ENCODE measurements around the gene KRTAP10-3. TPM values are rescaled to one million over a fixed set of nuclear protein-coding genes. Genes with fewer than 3 reads are reported as not detected.

Gene KRTAP10-3
- total and polyA plus RNA-seq, 9 donors = not detected

DNA sequence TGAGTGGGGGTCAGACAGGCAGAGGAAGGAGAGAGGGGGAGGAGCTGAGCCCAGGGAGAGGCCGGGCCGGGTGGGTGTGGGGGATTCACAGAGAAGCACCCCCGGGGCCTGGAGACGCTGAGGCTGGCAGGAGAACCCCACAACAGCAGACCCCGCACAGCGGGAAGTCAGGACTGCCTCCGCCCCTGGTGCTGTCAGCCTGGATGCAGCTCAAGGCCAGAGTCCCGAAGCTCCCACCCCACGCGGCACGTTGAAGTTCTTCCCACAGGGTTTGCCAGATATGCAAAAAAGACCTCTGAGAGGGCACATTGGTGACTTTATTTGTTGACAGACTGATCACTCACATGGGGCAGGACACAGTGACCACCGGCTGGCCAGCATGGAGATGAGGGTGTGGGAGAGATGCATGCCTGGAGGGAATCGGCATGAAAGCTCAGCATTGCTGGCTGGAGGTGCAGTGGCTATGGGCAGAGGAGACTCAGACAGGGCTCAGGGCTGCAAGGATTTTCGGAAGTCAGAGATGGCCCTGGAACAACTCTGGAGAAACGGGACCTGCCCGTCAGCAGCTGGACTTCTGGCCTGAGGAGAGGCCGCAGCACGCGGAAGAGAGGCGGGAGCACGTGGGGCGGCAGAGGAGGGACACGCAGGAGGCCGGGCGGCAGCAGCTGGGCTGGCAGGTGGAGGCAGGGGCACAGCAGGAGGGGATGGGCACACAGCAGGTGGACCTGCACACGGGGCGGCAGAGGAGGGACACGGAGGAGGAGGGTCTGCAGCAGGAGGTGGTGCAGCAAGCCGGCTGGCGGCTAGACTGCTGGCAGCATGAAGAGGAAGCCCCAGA is 885 bp downstream of the KRTAP10-3 start:
- Histone ChIP-seq H3K27ac (no peak overlapping the region), H3K4me1 (ENCODE audit: insufficient read depth) (no peaks in the 10 kb centered on the region), H3K4me3 (no peak overlapping the region), H3K36me3 (no peaks in the 10 kb centered on the region), H3K9me3 (no peaks in the 10 kb centered on the region), H3K27me3 (no peaks in the 10 kb centered on the region)
- TF ChIP-seq POLR2A (IDR thresholded peaks at IDR 0.05) = no peak
- TF ChIP-seq, protein P1, sequence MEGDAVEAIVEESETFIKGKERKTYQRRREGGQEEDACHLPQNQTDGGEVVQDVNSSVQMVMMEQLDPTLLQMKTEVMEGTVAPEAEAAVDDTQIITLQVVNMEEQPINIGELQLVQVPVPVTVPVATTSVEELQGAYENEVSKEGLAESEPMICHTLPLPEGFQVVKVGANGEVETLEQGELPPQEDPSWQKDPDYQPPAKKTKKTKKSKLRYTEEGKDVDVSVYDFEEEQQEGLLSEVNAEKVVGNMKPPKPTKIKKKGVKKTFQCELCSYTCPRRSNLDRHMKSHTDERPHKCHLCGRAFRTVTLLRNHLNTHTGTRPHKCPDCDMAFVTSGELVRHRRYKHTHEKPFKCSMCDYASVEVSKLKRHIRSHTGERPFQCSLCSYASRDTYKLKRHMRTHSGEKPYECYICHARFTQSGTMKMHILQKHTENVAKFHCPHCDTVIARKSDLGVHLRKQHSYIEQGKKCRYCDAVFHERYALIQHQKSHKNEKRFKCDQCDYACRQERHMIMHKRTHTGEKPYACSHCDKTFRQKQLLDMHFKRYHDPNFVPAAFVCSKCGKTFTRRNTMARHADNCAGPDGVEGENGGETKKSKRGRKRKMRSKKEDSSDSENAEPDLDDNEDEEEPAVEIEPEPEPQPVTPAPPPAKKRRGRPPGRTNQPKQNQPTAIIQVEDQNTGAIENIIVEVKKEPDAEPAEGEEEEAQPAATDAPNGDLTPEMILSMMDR (IDR thresholded peaks at IDR 0.05) = no peak
- no peak for TF ChIP-seq EP300 (IDR thresholded peaks at IDR 0.05)
- intact Hi-C loops (cut with DNase I) = no loop called here
- no peak for DNase-seq
- WGBS, 3 donors = 13 to 28% (median 21%) methylated on average over 30 of the region's 30 CpGs

DNA sequence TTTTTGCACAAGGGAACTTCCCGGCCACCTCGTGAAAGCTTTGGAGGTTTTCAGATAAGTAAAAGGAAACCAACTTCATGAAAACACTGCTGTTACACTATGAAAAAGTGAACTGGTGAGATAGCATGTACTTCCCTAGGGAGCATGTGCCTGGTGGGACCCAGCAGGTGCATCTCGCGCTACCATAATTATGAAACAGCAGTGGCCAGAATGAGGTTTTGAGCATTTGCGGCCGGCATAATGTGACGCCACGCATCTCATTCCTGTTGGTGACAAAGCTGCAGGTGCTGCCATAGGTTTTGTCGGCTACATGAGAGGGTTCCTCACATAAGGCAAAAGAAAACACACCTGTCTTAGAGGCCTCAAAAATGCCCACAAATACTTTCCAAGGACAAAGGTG is 1.7 kb downstream of the KRTAP10-3 start:
- DNase-seq = no peak
- Histone ChIP-seq H3K27me3 (no peaks in the 10 kb centered on the region), H3K4me1 (ENCODE audit: insufficient read depth) (no peaks in the 10 kb centered on the region), H3K9me3 (no peaks in the 10 kb centered on the region), H3K27ac (no peak overlapping the region), H3K4me3 (no peak overlapping the region), H3K36me3 (no peaks in the 10 kb centered on the region)
- 76 to 80% (median 79%) methylated on average over 9 of the region's 9 CpGs for WGBS, 3 donors
- intact Hi-C loops (cut with DNase I) = no loop called here
- TF ChIP-seq EP300 (IDR thresholded peaks at IDR 0.05) = no peak
- no peak for TF ChIP-seq POLR2A (IDR thresholded peaks at IDR 0.05)
- TF ChIP-seq, protein P1 (IDR thresholded peaks at IDR 0.05) = no peak

DNA sequence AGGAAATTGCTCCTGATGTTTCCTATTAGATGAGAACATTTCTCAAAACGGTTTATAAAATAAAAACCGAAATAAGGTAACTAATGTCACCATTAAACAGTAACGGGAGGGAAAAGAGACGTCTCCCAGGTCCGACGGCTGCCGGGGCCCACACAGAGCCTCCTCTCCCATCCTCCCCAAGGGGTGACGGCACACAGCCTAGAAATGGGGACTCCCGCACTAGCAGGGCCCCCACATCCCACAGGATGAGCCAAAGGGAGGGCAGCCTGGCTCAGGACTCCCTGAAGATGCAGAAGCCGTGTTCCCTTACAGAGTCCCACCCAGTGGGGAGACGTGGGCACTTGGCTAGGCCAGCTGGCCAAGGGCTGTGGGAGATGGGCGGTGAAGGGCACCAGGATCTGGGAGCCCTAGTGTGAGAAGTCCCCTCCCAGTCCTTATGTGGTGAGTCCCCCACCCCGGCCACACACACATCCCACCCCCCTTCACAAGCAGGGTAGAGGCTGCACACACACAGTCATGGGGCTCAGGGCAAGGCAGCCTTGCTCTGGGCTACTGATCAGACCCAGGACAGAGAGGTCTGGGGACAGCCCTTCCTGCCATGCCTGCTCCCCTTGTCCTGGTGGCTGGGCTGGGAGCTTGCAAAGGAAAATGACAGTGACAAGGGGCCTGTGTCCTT is 3.3 kb downstream of the KRTAP10-3 start:
- 74 to 77% (median 75%) methylated on average over 13 of the region's 13 CpGs for WGBS, 3 donors
- H3K9me3 ChIP-seq = peaks cover 0 to 3% of the 10 kb centered on the region in 2 donors

DNA sequence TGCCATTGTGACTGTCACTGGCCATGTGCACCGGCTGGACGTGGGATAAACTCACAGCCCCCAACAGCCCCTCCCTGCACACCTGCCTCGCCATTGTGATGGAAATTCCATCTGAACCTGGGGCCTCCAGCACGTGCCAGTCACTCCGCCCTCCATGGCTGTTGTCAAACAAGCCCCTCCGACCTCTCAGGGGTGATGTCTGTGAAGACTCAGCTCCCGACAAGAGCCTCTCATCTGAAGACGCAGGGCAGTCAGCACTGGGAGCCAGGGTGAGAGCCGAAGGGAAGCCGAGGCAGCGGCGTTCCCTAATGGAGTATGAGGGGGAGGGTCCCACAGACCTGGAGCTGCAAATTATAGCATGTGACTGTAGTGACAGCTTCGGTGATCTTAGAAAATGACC is 5.9 kb downstream of the KRTAP10-3 start:
- peak in 1 of 5 donors; percentile 8 for DNase-seq
- H3K36me3 ChIP-seq = no peaks in the 10 kb centered on the region
- intact Hi-C loops (cut with DNase I) = no loop called here
- H3K4me3 ChIP-seq = no peak overlapping the region
- H3K4me1 ChIP-seq (ENCODE audit: insufficient read depth) = no peaks in the 10 kb centered on the region
- peaks cover 0 to 3% of the 10 kb centered on the region in 2 donors for H3K9me3 ChIP-seq
- TF ChIP-seq EP300 (IDR thresholded peaks at IDR 0.05) = no peak
- TF ChIP-seq, protein P1 (IDR thresholded peaks at IDR 0.05) = no peak
- no peak for TF ChIP-seq POLR2A (IDR thresholded peaks at IDR 0.05)
- WGBS, 3 donors = 60 to 73% (median 66%) methylated on average over 13 of the region's 13 CpGs
- H3K27me3 ChIP-seq = no peaks in the 10 kb centered on the region
- H3K27ac ChIP-seq = no peak overlapping the region

More for the DNA sequence above, 3.3 kb downstream of the KRTAP10-3 start:
- TF ChIP-seq, protein P1 (IDR thresholded peaks at IDR 0.05) = no peak
- no peak for TF ChIP-seq EP300 (IDR thresholded peaks at IDR 0.05)
- no peak for TF ChIP-seq POLR2A (IDR thresholded peaks at IDR 0.05)
- no peaks in the 10 kb centered on the region for H3K36me3 ChIP-seq
- intact Hi-C loops (cut with DNase I) = no loop called here
- H3K4me3 ChIP-seq = no peak overlapping the region
- no peaks in the 10 kb centered on the region for H3K4me1 ChIP-seq (ENCODE audit: insufficient read depth)
- H3K27ac ChIP-seq = no peak overlapping the region
- DNase-seq = no peak
- no peaks in the 10 kb centered on the region for H3K27me3 ChIP-seq

All from ovary (tissue), 9 donors.